GDM1 (cell line): ENCODE measurements around the gene POU6F1.

Source experiments
- DNase-seq: peaks from one replicate; lab custom pipeline; 2025; lab: John Stamatoyannopoulos, UW

Gene POU6F1

DNA sequence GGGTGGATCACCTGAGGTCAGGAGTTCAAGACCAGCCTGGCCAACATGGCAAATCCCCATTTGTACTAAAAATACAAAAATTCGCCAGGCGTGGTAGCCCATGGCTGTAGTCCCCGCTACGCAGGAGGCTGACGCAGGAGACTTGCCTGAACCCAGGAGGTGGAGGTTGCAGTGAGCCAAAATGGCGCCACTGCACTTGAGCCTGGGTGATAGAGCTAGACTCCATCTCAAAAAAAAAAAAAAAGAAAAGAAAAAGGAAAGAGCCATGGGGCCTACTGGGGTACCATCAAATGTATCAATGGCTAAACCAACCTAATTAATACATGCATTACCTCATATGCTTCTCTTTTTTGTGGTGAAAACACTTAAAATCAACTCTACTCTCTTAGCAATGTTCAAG lies 55.6 kb downstream of the POU6F1 start:
- DNase-seq: no peak

DNA sequence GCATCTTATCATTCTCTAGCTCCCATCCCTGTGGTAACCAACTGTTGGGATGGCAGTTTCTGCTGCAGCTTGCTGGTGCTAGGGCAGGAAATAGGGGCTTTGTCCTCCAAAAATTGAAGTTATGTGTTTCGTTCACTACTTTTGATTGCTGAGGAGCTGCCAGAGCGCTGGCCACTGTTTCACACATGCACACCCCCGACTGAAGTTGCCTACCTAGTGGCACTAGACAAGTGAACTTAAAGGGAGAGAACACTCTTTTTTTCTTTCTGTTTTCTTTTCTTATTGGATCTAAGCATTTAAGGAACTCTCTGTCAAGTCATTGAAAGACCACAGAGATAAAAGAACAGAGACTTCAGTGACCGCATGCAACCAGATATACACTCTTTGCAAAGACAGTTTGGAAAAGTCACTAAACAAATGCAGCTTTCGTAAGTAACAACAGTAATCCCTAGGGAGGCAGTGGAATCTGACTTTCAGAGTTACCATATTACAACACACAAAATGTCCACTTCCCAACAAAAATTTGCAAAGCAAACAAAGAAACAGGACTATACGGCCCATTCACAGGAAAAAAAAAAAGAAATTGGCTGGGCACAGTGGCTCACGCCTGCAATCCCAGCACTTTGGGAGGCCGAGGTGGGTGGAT lies 56.9 kb downstream of the POU6F1 start:
- no peak for DNase-seq

DNA sequence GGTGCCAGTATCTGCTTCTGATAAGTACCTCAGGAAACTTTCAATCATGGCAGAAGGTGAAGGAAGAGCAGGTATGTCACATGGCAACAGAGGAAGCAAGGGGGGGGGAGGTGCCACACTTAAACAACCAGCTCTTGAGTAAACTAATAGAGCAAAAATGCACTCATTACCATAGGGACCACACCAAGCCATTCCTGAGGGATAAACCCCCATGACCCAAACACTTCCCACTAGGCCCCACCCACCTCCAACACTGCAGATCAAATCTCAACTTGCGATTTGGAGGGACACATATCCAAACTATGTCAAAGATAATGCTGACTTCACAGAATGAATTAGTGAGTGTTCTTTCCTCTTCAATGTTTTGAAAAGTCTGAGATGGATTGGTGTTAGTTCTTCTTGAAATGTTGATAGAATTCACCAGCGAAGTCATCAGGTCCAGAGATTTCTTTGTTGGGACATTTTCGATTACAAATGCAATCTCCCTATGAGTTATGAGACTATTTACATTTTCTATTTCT lies 61.6 kb downstream of the POU6F1 start:
- no peak for DNase-seq

- no peak for DNase-seq
These were observed 64.9 kb downstream of the POU6F1 start for GRCh38 chr12:51152953-51153352.

DNA sequence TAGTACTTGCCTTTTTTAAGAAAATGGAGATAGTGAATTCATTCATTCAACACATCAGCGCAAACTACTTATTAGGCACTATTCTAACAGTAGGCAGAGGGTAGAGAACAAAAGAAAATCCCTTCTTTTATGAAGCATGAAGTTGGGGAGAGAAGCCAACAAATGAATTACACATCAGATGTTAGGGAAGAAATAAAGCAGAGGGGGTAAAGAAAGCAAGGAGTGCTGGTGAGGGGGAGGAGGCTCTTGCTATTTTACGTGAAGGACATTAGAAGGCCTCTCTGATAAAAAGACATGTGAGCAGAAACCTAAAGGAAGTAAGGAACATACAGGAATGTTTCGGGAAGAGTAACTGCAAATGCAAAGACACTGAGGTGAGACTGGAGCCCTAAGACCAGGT lies 67.1 kb downstream of the POU6F1 start:
- DNase-seq: no peak

DNA sequence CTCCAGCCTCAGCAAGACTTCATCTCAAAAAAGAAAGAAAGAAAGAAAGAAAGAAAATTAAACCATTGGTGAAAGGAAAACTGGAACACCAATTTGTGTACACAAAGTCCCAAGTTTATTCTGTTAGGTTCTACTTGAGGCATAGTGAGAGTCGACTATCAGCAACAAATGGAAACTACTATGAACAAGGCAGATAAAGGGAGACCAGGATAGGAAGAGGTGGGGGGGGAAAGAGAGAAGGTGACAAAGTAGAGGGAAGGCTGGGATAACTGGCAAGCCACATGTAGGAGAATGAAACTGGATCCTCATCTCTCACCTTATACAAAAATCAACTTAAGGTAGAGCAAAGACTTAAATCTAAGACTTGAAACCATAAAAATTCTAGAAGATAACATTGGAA lies 70.6 kb downstream of the POU6F1 start:
- no peak for DNase-seq

- DNase-seq: no peak
These were observed 78.5 kb downstream of the POU6F1 start for GRCh38 chr12:51139292-51139844.
